OCI-LY7 (cell line): Measurements from ENCODE around the gene HACD2. TPM values are rescaled to one million over a fixed set of nuclear protein-coding genes. Genes with fewer than 3 reads are reported as not detected.

Experiments used
- BruUV-seq: library from RNA; stranded (reverse); fragments of 400-500 nt; replicated peaks from 2 replicates; lab custom pipeline; 2021; lab: Mats Ljungman, UMichigan
- CTCF ChIA-PET: fragments of 300-600 bp; sonication (Branson Sonifier 250); formaldehyde crosslinking; loops from one replicate; lab custom pipeline; 2022; ENCODE audit warnings: antibody characterized with exemption; ENCODE audit not compliant: unreplicated experiment; lab: Charles Lee
- POLR2A ChIA-PET: fragments of 300-600 bp; sonication (Branson Sonifier 250); formaldehyde crosslinking; loops from one replicate; lab custom pipeline; 2022; ENCODE audit warnings: antibody characterized with exemption; lab: Charles Lee
- DNase-seq: peaks from one replicate; pipeline ENCODE4 v3.0.0-alpha.2; 2015; ENCODE audit warnings: low spot score
- H2AFZ ChIP-seq: fragments of 200-600 bp; sonication (generic), shearing (Covaris generic); 2 replicates; pipeline ENCODE4 v1.6.1; 2014; ENCODE audit warnings: mild to moderate bottlenecking, antibody characterized with exemption, low read length, moderate library complexity
- H3K27ac ChIP-seq: fragments of 200-600 bp; sonication (generic); 2 replicates; pipeline ENCODE4 v1.5.1; 2014; ENCODE audit warnings: mixed run types, low read depth, mild to moderate bottlenecking, moderate library complexity, low read length, inconsistent platforms; ENCODE audit not compliant: poor library complexity, severe bottlenecking
- H3K36me3 ChIP-seq: fragments of 200-600 bp; sonication (generic); 2 replicates; pipeline ENCODE4 v1.6.1; 2014; ENCODE audit warnings: mild to moderate bottlenecking, antibody characterized with exemption, low read length, moderate library complexity, mixed read lengths; ENCODE audit not compliant: insufficient read depth
- H3K4me1 ChIP-seq: fragments of 200-600 bp; sonication (generic); 2 replicates; pipeline ENCODE4 v1.5.1; 2014; ENCODE audit warnings: mild to moderate bottlenecking, low read length; ENCODE audit not compliant: insufficient read depth, poor library complexity, severe bottlenecking
- H3K4me2 ChIP-seq: fragments of 200-600 bp; sonication (generic); 2 replicates; pipeline ENCODE4 v1.6.1; 2014; ENCODE audit warnings: mild to moderate bottlenecking, low read length
- H3K4me3 ChIP-seq: fragments of 200-600 bp; sonication (generic); 2 replicates; pipeline ENCODE4 v1.5.1; 2014; ENCODE audit warnings: mild to moderate bottlenecking, low read depth, low read length; ENCODE audit not compliant: poor library complexity, severe bottlenecking
- H3K79me2 ChIP-seq: fragments of 200-600 bp; sonication (generic); 2 replicates; pipeline ENCODE4 v1.6.1; 2016; ENCODE audit warnings: low read depth, mild to moderate bottlenecking, low read length, moderate library complexity, mixed read lengths; ENCODE audit not compliant: insufficient read depth
- H3K9me2 ChIP-seq: fragments of 200-600 bp; sonication (generic); 2 replicates; pipeline ENCODE4 v1.6.1; 2016; ENCODE audit warnings: mild to moderate bottlenecking, low read length, mixed read lengths; ENCODE audit not compliant: insufficient read depth
- H3K9me3 ChIP-seq: fragments of 200-600 bp; sonication (generic); 2 replicates; pipeline ENCODE4 v1.6.1; 2014; ENCODE audit warnings: mild to moderate bottlenecking, mixed run types, low read length, mixed read lengths
- H4K20me1 ChIP-seq: fragments of 200-600 bp; sonication (generic); 2 replicates; pipeline ENCODE4 v1.6.1; 2014; ENCODE audit warnings: mild to moderate bottlenecking, antibody characterized with exemption, low read length, moderate library complexity, mixed read lengths; ENCODE audit not compliant: insufficient read depth
- EZH2phosphoT487 ChIP-seq: fragments of 200-600 bp; sonication (generic); IDR thresholded peaks from 2 replicates; pipeline ENCODE4 v1.6.1; 2018; ENCODE audit warnings: low read depth, borderline replicate concordance, mild to moderate bottlenecking, mixed run types, antibody characterized with exemption, low read length, moderate library complexity, mixed read lengths
- intact Hi-C: fragments of 100-400 bp; cut with micrococcal nuclease; formaldehyde crosslinking; loops from one replicate; pipeline ENCODE4 v1.10.0; 2022; ENCODE audit not compliant: unreplicated experiment
- total RNA-seq, 2 experiments: library from RNA; depleted of rRNA in 1 of 2; stranded (reverse); fragments of >200 nt in 1 of 2; shearing (Covaris generic) in 1 of 2; gene quantifications; 2 replicates each; pipeline ENCODE4 v1.2.3, GENCODE V29; 2014 to 2022
- TF ChIP-seq, protein P1 (sequence below): fragments of 200-600 bp; sonication (generic); conservative IDR thresholded peaks from 2 replicates; pipeline ENCODE4 v1.5.1; 2014; ENCODE audit warnings: mild to moderate bottlenecking, antibody characterized with exemption, low read length, moderate library complexity, mixed read lengths

The HACD2 gene
- total RNA-seq, 2 experiments from 2014 or later, result 10.2 to 22.5 TPM

DNA sequence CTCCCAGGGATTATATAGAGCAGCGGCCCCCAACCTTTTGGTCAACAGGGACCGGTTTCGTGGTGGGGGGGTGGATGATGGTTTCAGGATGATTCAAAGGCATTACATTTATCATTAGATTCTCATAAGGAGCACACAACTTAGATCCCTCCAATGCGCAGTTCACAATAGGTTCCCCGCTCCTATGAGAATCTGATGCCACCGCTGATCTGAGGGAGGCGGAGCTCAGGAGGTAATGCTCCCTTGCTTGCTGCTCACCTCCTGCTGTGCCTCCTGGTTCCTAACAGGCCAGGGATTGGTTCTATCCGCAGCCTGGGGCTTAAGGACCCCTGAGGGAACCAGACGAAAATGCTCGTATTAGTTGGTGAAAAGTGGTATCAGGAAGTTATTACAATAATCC is 1.3 kb upstream of the HACD2 start:
- ChIA-PET CTCF (interaction anchor here (0.6 kb wide), 1 partner anchor 375 kb away, joined by 3 read pairs; the partner anchor contains the start of gene CCDC14), POLR2A (interaction anchor here (0.7 to 1.5 kb wide), 4 partner anchors 9 to 21 kb away, joined by 3 to 8 read pairs (median 4); no protein-coding TSS in a partner anchor)
- H4K20me1 ChIP-seq, result no peaks in the 10 kb centered on the region; the same call in 1 of the 2 replicates
- H3K36me3 ChIP-seq, result peaks cover 50% of the 10 kb centered on the region
- peaks cover 33% of the 10 kb centered on the region for H3K79me2 ChIP-seq
- H2AFZ ChIP-seq, result peak overlapping the region; percentile 96
- peaks cover 25% of the 10 kb centered on the region for H3K4me1 ChIP-seq
- no peak for TF ChIP-seq EZH2phosphoT487
- TF ChIP-seq, protein P1, sequence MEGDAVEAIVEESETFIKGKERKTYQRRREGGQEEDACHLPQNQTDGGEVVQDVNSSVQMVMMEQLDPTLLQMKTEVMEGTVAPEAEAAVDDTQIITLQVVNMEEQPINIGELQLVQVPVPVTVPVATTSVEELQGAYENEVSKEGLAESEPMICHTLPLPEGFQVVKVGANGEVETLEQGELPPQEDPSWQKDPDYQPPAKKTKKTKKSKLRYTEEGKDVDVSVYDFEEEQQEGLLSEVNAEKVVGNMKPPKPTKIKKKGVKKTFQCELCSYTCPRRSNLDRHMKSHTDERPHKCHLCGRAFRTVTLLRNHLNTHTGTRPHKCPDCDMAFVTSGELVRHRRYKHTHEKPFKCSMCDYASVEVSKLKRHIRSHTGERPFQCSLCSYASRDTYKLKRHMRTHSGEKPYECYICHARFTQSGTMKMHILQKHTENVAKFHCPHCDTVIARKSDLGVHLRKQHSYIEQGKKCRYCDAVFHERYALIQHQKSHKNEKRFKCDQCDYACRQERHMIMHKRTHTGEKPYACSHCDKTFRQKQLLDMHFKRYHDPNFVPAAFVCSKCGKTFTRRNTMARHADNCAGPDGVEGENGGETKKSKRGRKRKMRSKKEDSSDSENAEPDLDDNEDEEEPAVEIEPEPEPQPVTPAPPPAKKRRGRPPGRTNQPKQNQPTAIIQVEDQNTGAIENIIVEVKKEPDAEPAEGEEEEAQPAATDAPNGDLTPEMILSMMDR, result no peak
- peak overlapping the region; percentile 97 for H3K4me3 ChIP-seq
- no peaks in the 10 kb centered on the region for H3K9me2 ChIP-seq
- peaks cover 36% of the 10 kb centered on the region for H3K9me3 ChIP-seq
- DNase-seq, result peak; percentile 65
- BruUV-seq, result no TSS peak
- H3K4me2 ChIP-seq, result peak overlapping the region; percentile 92
- peak overlapping the region; percentile 74 for H3K27ac ChIP-seq
- intact Hi-C loops, result loop anchor here (10.0 kb wide), 1 partner anchor 1071 kb away; the partner anchor contains the start of gene KPNA1

GRCh38 chr3:123584284-123584987 is 417 bp downstream of the HACD2 start:
- Histone ChIP-seq H3K79me2 (peaks cover 33% of the 10 kb centered on the region), H3K4me2 (peak overlapping the region; percentile 95), H2AFZ (peak overlapping the region; percentile 96), H3K9me3 (peaks cover 19% of the 10 kb centered on the region), H3K27ac (peak overlapping the region; percentile 19), H3K4me3 (peak overlapping the region; percentile 97), H3K36me3 (peaks cover 42% of the 10 kb centered on the region), H3K9me2 (no peaks in the 10 kb centered on the region), H4K20me1 (no peaks in the 10 kb centered on the region; the same call in 1 of the 2 replicates), H3K4me1 (peaks cover 25% of the 10 kb centered on the region)
- POLR2A ChIA-PET, result interaction anchor here (0.5 to 2.4 kb wide), 3 partner anchors 11 to 54 kb away, joined by 3 to 11 read pairs (median 3); no protein-coding TSS in a partner anchor
- intact Hi-C loops, result loop anchor here (10.0 kb wide), 1 partner anchor 1070 kb away; the partner anchor contains the start of gene KPNA1
- BruUV-seq, result no TSS peak
- peak; percentile 44 for DNase-seq
- no peak for TF ChIP-seq EZH2phosphoT487
- TF ChIP-seq, protein P1, result peak; percentile 44
- CTCF ChIA-PET, result no interaction called here
